BJ (cell line): ENCODE results near the gene RAD23A. TPM values are rescaled to one million over a fixed set of nuclear protein-coding genes. Genes with fewer than 3 reads are reported as not detected.

Experiments used
- CTCF ChIA-PET: fragments of 350-600 bp; formaldehyde crosslinking; extraction: SDS; loops from one replicate; lab custom pipeline; 2021; ENCODE audit warnings: antibody characterized with exemption, inconsistent platforms; lab: Yijun Ruan, JAX
- POLR2A ChIA-PET: fragments of 300-600 bp; sonication (Branson Sonifier 250); formaldehyde crosslinking; extraction: SDS; loops from one replicate; lab custom pipeline; 2021; ENCODE audit warnings: antibody characterized with exemption; lab: Charles Lee
- DNase-seq: peaks from one replicate; pipeline ENCODE4 v3.0.0-alpha.2; 2011; ENCODE audit warnings: low read depth
- H3K27me3 ChIP-seq: 2 replicates; pipeline ENCODE4 v1.6.0; 2011; ENCODE audit warnings: low read length; ENCODE audit not compliant: control insufficient read depth, insufficient read depth
- H3K36me3 ChIP-seq: 2 replicates; pipeline ENCODE4 v1.5.1; 2011; ENCODE audit warnings: low read length; ENCODE audit not compliant: control insufficient read depth, insufficient read depth
- H3K4me3 ChIP-seq: 2 replicates; pipeline ENCODE4 v1.5.1; 2011; ENCODE audit warnings: low read depth, mild to moderate bottlenecking, control low read depth, low read length
- CTCF ChIP-seq: IDR thresholded peaks from 2 replicates; pipeline ENCODE4 v1.5.1; 2011; ENCODE audit warnings: low read depth, mild to moderate bottlenecking, control low read depth, inconsistent platforms, low read length, moderate library complexity; ENCODE audit not compliant: insufficient read depth
- polyA plus RNA-seq: library from polyadenylated mRNA; depleted of rRNA; stranded (reverse); fragments of >200 nt; gene quantifications from 2 replicates; pipeline ENCODE4 v1.2.3, GENCODE V29; 2011

RAD23A gene
- polyA plus RNA-seq, 1 experiment, result 75.1 TPM

DNA sequence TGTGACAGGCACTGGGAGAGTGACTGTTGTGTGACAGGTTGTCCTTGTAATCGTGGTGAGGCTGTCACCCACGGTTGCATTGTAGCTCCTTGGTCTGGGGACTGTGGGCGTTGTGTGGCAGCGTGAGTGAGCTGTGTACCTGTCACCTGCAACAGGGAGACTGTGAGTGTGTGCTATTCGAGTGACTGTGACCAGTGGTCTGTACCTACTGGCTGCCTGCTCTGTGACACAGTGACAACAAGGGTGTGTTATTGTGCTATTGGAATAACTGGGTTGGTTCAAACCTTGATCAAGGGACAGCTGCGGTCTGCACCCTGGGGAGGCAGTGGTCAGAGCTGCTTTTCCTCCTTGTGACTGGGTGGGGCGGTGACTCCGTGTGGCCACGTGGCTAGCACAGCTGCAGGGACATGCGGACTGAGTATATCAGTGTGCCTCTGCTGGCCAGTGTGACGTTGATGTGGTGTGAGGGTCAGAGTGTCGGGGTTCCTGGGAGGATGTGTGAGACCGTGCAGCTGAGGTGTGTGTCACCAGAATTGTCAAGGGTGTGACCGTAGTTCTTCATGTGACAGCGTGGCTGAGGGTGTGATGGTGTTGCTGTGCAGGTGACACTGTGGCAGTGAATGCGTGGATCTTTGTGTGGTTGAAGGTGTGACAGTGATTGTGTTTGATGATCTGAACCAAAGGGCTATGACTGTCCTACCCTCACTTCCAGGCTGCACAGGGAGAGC, 39.6 kb downstream of the RAD23A start:
- ChIA-PET CTCF (interaction anchor here (0.7 to 13.2 kb wide), 12 partner anchors 9 to 536 kb away, joined by 3 to 185 read pairs (median 7); partner anchors contain the start of gene DAND5), POLR2A (no interaction called here)
- H3K36me3 ChIP-seq, result no peaks in the 10 kb centered on the region
- no peak for DNase-seq
- no peak overlapping the region for H3K4me3 ChIP-seq
- H3K27me3 ChIP-seq, result no peaks in the 10 kb centered on the region
- TF ChIP-seq CTCF, result no peak

- ChIA-PET POLR2A (no interaction called here), CTCF (interaction anchor here (0.7 to 13.2 kb wide), 3 partner anchors 19 to 106 kb away, joined by 3 to 185 read pairs (median 68); no protein-coding TSS in a partner anchor)
- TF ChIP-seq CTCF, result no peak
- Histone ChIP-seq H3K4me3 (no peak overlapping the region), H3K27me3 (no peaks in the 10 kb centered on the region), H3K36me3 (no peaks in the 10 kb centered on the region)
- DNase-seq, result no peak
Observed at GRCh38 chr19:12986726-12987125, 41.1 kb downstream of the RAD23A start.

DNA sequence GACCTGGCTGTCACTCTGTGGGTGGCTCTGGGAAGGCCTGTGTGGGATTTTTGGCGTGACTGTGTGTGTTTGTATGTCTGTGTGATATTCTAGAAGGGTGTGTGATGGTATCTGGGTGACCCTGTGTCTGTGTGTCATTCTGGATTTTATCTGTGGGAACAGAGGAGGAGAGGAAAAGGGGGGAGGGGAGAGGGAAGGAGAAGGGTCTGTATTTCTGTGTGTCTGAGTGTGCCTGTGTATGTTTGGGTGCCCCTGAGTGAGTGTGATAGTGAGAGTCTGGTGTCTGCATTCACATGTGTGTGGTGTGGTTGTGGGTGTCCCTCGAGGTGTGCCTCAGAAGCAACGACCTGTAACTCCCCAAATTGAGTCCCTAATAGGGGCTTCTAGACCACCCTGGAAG, 41.5 kb downstream of the RAD23A start:
- no peak for DNase-seq
- H3K27me3 ChIP-seq, result no peaks in the 10 kb centered on the region
- no peaks in the 10 kb centered on the region for H3K36me3 ChIP-seq
- no peak overlapping the region for H3K4me3 ChIP-seq
- POLR2A ChIA-PET, result no interaction called here
- TF ChIP-seq CTCF, result no peak
- CTCF ChIA-PET, result interaction anchor here (0.7 to 13.2 kb wide), 2 partner anchors 18 to 72 kb away, joined by 3 to 185 read pairs; no protein-coding TSS in a partner anchor

- TF ChIP-seq CTCF, result no peak
- Histone ChIP-seq H3K36me3 (no peaks in the 10 kb centered on the region), H3K4me3 (no peak overlapping the region), H3K27me3 (no peaks in the 10 kb centered on the region)
- ChIA-PET CTCF (interaction anchor here (0.7 kb wide), 1 partner anchor 81 kb away, joined by 3 read pairs; no protein-coding TSS in a partner anchor), POLR2A (no interaction called here)
- no peak for DNase-seq
Observed at GRCh38 chr19:12987781-12988180, 42.1 kb downstream of the RAD23A start.

DNA sequence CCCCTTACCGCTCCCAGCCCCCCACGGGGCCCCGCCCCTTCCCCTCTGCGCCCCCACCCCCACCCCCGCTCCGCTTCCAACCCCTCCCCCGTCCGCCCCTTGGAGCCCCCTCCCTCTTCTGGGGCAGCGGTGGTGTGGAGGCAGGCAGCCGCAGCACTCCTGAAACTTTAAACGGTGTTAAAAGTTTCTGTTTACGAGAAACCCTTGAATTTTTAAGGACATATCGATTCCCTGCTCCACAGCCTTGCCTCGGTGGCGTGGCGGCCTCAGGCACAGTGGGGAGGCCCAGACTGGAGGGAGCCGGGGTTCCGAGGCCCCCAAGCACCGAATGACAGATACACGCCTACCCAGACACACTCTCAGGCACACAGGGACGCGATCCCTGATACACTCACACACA, 44.8 kb downstream of the RAD23A start:
- Histone ChIP-seq H3K4me3 (no peak overlapping the region), H3K27me3 (no peaks in the 10 kb centered on the region), H3K36me3 (no peaks in the 10 kb centered on the region)
- no peak for TF ChIP-seq CTCF
- no peak for DNase-seq
- ChIA-PET CTCF (interaction anchor here (0.7 to 1.0 kb wide), 2 partner anchors 103 to 456 kb away, joined by 3 read pairs; no protein-coding TSS in a partner anchor), POLR2A (no interaction called here)
